Prostate gland (tissue), 2 donors: ENCODE data around the gene ACKR3. TPM values are rescaled to one million over a fixed set of nuclear protein-coding genes. Genes with fewer than 3 reads are reported as not detected.

ENCODE experiments used
- DNase-seq: peaks from one replicate; pipeline ENCODE4 v3.0.0-alpha.2; 2019; ENCODE audit warnings: low spot score
- H3K27ac ChIP-seq, 2 donors: fragments of 200-600 bp; sonication (generic); 2 replicates each; pipeline ENCODE4 v1.5.1; 2017 to 2019
- H3K27me3 ChIP-seq: fragments of 200-600 bp; sonication (generic); replicated peaks from 2 replicates; pipeline ENCODE4 v1.5.1; 2019; ENCODE audit not compliant: insufficient read depth
- H3K36me3 ChIP-seq, 2 donors: fragments of 200-600 bp; sonication (generic); 1 replicate in 1 of 2; 2 replicates in 1 of 2; pipeline versions ENCODE4 v1.5.1 to v1.8.1; 2017 to 2019
- H3K4me1 ChIP-seq: fragments of 200-600 bp; sonication (generic); replicated peaks from 2 replicates; pipeline ENCODE4 v1.5.1; 2019
- H3K4me3 ChIP-seq, 2 donors: fragments of 200-600 bp; sonication (generic); 2 replicates each; pipeline ENCODE4 v1.5.1; 2017 to 2019
- H3K9me3 ChIP-seq: fragments of 200-600 bp; sonication (generic); 2 replicates; pipeline ENCODE4 v1.5.1; 2017
- POLR2A ChIP-seq: fragments of 450-650 bp; IDR thresholded peaks from one replicate; pipeline ENCODE4 v1.6.1; 2016; ENCODE audit warnings: antibody characterized with exemption, mild to moderate bottlenecking
- POLR2AphosphoS5 ChIP-seq: sonication (generic); formaldehyde crosslinking; IDR thresholded peaks from one replicate; pipeline ENCODE4 v1.6.1; 2017; ENCODE audit warnings: antibody characterized with exemption
- WGBS: methylation state at CpG from one replicate; pipeline ENCODE4 v1.1.5; 2018; 5-methylcytosine and 5-hydroxymethylcytosine counted together
- intact Hi-C: fragments of 100-400 bp; cut with DNase I; formaldehyde crosslinking; loops from one replicate; pipeline ENCODE4 v1.14.2; 2022
- total RNA-seq, 2 donors: library from RNA; depleted of rRNA; stranded (reverse); fragments of >200 nt; gene quantifications; one replicate each; pipeline ENCODE4 v1.1.0, GENCODE V29; 2016
- TF ChIP-seq, protein P1 (sequence below), 4 experiments: fragments of 200-600 bp in 2 of 4; fragments of 450-650 bp in 2 of 4; sonication (generic) in 2 of 4; IDR thresholded peaks; 1 replicate in 3 of 4; 2 replicates in 1 of 4; pipeline ENCODE4 v1.5.1; 2016 to 2019; ENCODE audit warnings: antibody characterized with exemption in 4 of 4, mild to moderate bottlenecking in 2 of 4, moderate library complexity in 2 of 4

Gene ACKR3
- total RNA-seq, 2 donors from 2014 or later = 2.1 to 19.2 TPM

DNA sequence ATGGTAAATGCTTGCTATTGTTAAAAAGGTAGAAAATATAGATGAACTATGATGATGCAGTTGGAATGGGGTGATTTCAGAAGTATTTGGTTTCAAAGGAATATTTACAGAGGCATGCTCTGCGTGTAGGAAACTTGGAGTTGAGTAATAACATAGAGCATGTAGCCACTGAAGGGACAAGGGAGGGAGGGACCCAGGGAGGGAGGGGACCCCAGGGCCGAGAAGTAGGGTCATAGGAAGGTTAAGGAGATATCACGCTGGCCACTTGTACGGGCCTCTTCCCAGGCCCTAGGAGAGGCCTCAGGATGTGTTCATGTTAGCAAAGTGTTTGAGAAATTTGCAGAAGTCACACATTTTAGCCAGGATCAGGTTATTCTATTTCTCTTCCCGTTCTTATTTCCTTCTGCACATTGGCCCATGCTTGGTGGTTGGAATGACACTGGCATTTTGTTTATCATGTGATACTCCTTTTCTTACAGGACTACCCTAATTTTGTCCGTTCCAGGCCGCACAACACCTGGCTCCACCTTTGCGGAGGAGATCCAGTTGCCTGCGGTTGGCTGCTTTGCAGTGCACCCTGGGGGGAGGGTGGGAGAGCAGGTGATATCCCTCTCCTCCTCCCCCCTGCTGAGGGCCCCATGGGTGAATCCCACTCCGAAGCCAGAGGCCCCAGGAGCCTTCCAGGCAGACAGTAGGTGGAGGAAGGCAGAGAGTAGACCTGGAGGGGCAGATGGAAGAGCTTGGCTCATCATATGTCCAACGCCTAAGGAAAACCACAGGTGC is 16.9 kb upstream of the ACKR3 start:
- Histone ChIP-seq H3K4me1 (no peaks in the 10 kb centered on the region), H3K9me3 (no peaks in the 10 kb centered on the region), H3K27ac (no peak overlapping the region), H3K27me3 (peaks cover 2% of the 10 kb centered on the region), H3K36me3 (no peaks in the 10 kb centered on the region), H3K4me3 (no peak overlapping the region)
- TF ChIP-seq POLR2AphosphoS5 (no peak), POLR2A (no peak)
- TF ChIP-seq, protein P1, sequence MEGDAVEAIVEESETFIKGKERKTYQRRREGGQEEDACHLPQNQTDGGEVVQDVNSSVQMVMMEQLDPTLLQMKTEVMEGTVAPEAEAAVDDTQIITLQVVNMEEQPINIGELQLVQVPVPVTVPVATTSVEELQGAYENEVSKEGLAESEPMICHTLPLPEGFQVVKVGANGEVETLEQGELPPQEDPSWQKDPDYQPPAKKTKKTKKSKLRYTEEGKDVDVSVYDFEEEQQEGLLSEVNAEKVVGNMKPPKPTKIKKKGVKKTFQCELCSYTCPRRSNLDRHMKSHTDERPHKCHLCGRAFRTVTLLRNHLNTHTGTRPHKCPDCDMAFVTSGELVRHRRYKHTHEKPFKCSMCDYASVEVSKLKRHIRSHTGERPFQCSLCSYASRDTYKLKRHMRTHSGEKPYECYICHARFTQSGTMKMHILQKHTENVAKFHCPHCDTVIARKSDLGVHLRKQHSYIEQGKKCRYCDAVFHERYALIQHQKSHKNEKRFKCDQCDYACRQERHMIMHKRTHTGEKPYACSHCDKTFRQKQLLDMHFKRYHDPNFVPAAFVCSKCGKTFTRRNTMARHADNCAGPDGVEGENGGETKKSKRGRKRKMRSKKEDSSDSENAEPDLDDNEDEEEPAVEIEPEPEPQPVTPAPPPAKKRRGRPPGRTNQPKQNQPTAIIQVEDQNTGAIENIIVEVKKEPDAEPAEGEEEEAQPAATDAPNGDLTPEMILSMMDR (IDR thresholded peaks at IDR 0.05) = no peak
- DNase-seq = no peak
- intact Hi-C loops = no loop called here
- 82% methylated on average over 11 of the region's 11 CpGs for WGBS

- Histone ChIP-seq H3K9me3 (no peaks in the 10 kb centered on the region), H3K27me3 (peaks cover 2% of the 10 kb centered on the region), H3K27ac (no peak overlapping the region), H3K4me3 (no peak overlapping the region), H3K36me3 (no peaks in the 10 kb centered on the region), H3K4me1 (no peaks in the 10 kb centered on the region)
- WGBS = 94% methylated on average over 8 of the region's 8 CpGs
- intact Hi-C loops = no loop called here
- no peak for TF ChIP-seq POLR2A
- TF ChIP-seq, protein P1 (IDR thresholded peaks at IDR 0.05) = no peak
- no peak for TF ChIP-seq POLR2AphosphoS5
- no peak for DNase-seq
These were observed 16.1 kb upstream of the ACKR3 start for GRCh38 chr2:236553522-236553921.

DNA sequence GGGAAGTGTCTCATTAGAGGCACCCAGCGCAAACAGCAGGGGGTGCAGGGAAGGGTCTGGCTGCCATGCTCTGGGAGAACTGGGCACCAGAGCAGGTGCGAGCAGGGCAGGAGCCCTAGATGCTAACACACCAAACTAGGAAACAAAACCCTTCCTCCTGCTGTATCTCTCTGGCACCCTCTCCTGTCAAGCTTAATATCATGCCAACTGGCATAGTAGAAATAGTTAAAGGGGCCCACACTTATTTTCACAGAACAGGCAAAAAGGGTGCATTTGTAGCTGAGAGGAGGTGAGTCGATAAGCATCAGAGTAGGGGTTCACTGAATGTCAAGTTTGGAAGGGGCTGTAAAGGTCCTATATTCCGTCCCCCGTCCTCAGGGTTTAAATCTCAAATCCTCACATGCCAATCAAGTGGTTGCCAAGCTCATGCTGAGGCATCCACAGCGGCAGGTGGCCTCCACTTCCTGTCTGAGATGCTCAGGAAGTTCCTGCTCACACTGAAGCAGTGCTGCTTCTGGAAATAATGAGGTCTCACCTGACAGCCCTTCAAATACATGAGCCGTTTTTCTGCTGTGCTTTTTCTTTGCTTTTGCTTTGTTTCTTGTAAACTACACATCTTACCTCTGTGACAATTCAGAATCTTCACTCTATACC is 14.9 kb upstream of the ACKR3 start:
- WGBS = 87% methylated on average over 7 of the region's 7 CpGs
- TF ChIP-seq POLR2AphosphoS5 (no peak), POLR2A (no peak)
- TF ChIP-seq, protein P1 (IDR thresholded peaks at IDR 0.05) = no peak
- intact Hi-C loops = no loop called here

DNA sequence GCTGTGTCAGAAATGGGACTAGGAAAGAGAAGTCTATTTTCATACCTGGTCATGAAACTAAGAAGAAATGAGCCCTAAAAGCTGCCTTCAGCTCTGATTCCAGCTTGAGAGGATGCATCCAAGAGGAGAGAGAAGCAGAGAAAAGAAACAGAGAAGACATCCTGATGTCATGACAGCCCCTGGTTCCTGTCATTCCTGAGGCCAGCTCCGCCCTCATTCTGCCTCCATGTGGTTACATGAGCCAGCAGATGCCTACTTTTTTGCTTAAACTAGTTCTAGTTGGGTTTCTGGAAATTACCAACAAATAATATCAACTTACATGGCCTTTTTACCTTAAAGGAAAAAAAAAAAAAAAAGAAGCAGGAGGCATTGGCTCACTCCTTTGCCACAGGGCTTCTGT is 14.1 kb upstream of the ACKR3 start:
- H3K36me3 ChIP-seq = no peaks in the 10 kb centered on the region
- no peaks in the 10 kb centered on the region for H3K4me1 ChIP-seq
- TF ChIP-seq, protein P1 (IDR thresholded peaks at IDR 0.05) = no peak
- TF ChIP-seq POLR2A (no peak), POLR2AphosphoS5 (no peak)
- intact Hi-C loops = no loop called here
- peaks cover 2% of the 10 kb centered on the region for H3K27me3 ChIP-seq
- no peak for DNase-seq
- no peaks in the 10 kb centered on the region for H3K9me3 ChIP-seq
- no peak overlapping the region for H3K27ac ChIP-seq
- 97% methylated on average over 1 of the region's 1 CpG for WGBS
- H3K4me3 ChIP-seq = no peak overlapping the region

More for the DNA sequence above, 14.9 kb upstream of the ACKR3 start:
- H3K36me3 ChIP-seq = no peaks in the 10 kb centered on the region
- H3K27ac ChIP-seq = no peak overlapping the region
- H3K4me3 ChIP-seq = no peak overlapping the region
- peaks cover 2% of the 10 kb centered on the region for H3K27me3 ChIP-seq
- DNase-seq = no peak
- no peaks in the 10 kb centered on the region for H3K9me3 ChIP-seq
- H3K4me1 ChIP-seq = no peaks in the 10 kb centered on the region
